ENCODE measurements around the gene CSF1.

The CSF1 gene

GRCh38 chr1:109882288-109883245 lies 28.1 kb upstream of the CSF1 start:
- ATAC-seq: no peak

GRCh38 chr1:109883248-109883955 lies 27.2 kb upstream of the CSF1 start:
- ATAC-seq: no peak

DNA sequence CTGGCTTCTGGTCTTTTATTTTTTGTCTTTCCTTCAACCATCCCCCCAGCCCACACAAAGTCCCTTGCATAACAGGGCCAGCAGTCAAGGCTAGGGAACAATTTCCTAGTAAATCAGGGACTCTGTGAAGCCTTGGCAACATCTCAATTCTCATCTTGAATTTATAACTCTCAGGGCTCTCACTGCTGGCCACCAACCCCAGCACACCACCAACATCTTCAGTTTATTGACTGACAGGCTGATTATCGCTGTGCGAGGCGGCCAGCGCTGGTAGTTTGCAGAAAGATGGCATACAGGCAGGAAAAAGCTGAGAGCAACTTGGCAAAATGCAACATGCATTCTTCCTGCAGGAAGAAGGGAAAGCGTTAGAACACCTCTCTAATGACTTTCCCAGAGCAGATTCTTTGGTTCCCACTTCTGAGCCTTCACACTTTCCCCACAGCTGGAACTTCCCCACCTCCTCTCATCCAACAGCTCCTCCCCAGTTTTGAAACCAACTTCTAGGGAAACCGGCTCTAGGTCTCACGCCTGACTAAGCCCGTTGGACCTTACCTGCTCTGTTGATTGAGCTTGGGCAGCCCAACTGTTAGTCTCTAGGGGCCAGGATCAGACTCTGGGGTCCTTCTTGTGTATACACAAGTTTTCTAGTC lies 26.3 kb upstream of the CSF1 start:
- ATAC-seq: no peak

GRCh38 chr1:109885589-109885988 lies 25.1 kb upstream of the CSF1 start:
- ATAC-seq: no peak

DNA sequence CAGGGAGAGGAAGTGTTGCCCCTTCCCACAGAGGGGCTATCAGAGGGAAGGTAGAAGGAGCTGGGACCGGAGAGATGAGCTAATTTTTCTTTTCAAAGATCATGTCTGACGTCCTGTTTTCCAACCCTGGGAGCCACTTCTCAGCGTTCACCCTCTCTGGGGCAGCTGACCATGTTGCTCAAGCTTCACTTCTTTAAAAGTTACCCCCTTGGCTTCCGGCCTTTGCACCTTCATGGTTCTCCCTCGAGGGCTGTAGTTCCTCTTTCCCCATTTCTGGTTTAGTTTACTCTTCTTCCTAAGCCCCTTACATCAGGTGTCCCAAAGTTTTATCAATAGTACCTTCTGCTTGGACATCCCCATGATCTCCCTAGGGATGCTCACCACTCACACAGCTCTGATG lies 23.8 kb upstream of the CSF1 start:
- ATAC-seq: no peak

- ATAC-seq: no peak
These were observed 23.4 kb upstream of the CSF1 start for GRCh38 chr1:109887271-109887670.

- ATAC-seq: no peak
These were observed 22.8 kb upstream of the CSF1 start for GRCh38 chr1:109887884-109888283.

DNA sequence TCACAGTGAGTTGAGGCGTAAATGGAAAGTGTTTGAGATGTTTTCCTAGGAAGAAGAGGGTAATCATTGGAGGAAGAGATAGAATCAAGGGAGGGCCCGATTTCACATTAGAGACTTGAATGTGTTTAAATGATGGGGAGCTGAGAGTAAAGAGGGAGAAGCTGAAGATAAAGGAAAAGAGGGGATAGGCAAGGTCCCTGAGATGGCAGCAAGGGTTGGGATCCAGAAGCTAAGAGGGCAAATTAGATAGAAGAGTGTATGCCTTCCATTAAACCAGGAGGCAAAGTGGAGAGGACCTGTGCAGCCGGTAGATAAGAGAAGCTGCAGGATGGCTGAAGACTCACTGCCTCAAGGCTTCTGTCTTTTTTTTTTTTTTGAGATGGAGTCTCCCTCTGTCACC lies 21.6 kb upstream of the CSF1 start:
- no peak for ATAC-seq

- peak; percentile 91 to 94 for ATAC-seq
These were observed 20.3 kb upstream of the CSF1 start for GRCh38 chr1:109890115-109890953.

- no peak for ATAC-seq
These were observed 18.7 kb upstream of the CSF1 start for GRCh38 chr1:109891930-109892329.

DNA sequence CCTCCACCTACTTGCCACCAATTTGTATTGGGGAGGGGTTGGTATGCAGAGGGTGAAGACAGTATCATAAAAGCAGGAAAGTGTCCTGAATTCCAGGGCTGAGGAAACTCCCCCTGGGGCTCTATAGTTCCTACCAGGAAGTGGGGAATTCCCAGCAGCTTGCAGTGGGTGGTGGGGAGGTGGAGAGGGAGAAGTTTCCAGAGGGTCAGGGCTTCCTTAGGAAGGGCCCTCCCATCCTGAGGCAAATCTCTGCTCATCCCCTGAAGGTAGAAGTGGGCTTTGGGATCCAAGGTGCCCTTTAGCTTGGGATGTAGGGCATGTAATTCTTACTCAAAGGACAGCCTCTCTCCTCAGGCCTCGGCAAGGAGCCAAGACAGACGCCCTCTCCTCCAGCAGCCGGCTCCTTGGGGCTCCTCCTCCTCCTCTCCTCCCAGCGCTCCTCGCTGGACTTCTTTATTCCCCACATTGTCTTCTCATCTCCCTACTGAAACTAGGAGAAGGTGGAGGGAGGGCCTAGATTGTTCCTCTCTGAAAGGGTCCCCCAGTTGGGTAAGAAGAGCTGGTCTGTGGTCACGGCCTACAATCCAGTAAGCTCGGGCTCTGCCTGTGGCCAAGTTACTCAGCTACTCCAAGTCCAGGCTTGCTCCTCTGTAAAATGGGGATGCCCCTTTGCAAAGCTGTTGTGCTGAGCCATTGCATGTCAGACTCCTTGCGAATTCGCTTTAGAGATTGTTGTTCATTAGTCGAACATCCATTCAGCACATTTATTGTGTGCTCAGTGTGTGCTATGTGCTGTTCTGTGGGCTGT lies 17.9 kb upstream of the CSF1 start:
- no peak for ATAC-seq

DNA sequence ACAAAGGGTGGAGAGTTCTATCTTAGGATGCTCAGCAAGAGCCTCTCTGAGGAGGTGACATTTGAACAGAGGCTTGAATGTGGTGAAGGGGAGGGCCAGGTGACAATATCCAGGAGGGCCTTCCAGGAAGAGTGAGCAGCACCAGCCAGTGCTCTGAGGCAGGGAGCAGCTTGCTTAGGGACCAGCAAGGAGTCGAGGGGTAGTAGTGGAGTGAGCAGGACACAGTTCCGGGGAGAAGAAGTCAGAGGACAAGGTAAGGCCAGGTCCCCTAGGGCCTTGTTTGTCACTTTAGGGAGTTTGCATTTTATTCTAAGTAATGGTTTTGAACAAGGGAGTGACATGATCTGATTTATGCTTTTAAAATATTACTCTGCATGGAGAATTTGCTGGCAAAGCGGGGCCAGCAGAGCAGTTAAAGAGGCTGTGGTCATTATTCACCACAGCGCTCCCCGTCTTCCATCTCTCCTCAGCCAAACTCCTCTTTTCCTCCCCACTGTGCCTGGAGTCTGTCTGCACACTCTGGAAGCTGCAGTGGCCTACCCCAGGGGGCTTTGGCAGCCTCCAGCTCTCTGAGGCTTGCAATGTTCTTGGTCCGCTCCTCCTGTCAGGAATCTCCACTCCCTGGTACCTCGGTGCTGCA lies 17.0 kb upstream of the CSF1 start:
- ATAC-seq: no peak

DNA sequence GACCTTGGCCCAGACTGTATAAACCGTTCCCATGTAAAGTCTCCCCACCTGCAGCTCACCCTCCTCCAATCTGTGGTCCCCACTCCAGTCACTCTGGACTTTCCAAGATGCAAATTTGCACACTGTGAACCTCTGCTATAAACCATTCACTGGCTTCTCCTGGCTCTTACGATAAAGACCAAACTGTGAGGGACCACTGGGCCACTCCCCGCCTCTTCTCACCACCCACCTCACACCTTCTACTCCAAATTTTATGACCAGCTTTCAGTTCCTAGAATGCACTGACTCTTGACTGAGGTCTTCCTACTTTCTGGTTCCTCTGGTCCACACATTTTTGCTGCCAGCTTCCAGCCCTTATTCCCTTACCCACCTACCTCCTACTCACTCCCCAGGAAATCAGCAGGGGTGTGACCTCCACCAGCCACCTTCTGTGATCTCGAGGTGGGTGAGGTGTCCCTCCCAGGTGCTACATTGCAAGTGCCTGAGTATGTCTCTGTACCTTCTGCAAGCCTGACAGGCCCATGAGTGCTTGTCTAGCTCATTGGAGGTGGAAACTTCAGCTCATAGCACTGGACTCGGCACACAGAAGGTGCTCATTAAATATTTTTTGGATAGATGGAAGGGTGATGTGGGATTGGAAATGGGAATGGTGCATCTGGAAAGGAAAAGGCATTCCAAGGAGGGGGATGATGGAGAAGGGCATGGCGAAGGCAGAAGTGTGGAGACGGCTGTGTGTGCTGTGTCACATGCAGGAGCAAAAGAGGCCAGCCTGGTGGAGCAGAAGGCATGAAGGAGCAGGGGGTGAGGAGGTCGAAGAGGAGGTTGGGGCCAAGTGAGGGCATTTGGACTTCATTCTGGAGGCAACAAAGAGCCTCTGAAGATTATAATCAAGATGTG lies 15.6 kb upstream of the CSF1 start:
- peak in 1 of 2 donors; percentile 11 for ATAC-seq

DNA sequence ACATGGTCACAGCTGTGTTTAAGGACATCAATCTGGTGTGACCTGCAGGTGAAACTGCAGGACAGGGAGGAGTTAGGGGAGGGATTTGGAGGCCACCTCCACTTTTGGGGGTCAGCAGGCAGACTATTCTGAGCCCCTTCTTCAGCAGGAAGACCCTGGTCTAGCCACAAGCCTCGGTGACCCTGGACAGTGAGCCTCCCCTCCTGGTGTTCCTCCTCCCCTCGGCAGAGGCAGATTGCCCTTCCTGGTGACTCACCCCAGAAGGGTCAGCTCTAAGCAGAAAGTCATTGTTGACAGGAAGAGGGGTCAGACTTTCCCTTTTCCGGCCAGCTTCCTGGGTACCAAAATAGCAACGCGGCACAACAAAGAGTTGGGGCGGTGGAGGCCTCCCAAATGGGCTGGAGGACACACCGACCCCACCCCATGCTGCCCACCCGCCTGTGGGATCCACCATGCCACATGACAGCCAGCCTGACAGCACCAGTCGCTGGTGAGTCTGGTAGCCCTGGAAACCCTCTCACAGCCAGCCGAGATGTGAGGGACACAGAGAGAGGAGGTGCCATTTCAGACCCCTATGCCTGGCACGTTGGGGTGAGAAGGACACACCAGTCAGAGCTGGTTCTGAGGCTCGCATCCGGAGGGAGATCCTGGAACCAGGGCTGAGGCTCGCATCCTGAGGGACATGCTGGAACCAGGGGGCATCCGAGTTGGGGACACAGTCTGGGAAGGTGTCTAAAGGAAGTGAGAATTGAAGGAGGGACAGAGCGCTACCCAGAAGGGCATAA lies 14.7 kb upstream of the CSF1 start:
- ATAC-seq: peak in 1 of 2 donors; percentile 6

DNA sequence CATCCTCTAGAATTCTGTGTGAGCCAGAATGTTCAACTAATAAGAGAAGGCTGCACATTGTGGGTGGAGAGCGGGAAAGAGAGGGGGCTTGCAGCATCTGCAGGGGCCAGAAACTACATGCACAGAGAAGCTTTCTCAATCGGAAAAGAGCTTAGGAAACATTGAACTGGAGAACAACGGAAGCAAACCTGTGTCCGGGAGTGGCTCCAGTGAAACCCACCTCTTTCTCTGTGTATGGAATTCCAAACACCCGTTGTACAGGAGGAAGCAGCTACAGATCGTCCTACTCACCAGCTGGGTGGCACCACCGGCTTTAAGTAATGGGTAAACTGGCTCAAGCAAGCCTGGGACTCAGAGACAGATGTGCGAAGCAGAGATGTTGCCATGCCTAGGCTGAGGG lies 14.0 kb upstream of the CSF1 start:
- ATAC-seq: no peak

GRCh38 chr1:109897259-109897955 lies 13.2 kb upstream of the CSF1 start:
- ATAC-seq: no peak

DNA sequence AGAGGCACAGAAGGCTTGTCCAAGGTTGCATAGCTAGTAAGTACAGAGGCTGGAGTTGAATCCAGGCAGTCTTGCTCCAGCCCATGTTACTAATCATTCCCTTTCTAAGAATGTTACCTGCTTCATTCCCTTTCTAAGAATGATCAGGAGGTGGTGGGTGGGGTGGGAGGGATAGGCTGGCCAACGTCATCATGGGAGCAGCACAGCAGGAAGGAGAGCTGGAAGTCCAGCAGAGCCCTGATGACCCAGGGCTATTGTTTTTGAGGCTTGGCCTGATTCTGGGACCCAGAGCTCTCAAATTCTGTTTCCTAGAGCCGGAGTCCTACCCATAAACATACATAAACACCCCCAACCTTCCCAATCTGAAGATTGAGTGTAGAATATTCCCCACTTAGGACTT lies 11.8 kb upstream of the CSF1 start:
- ATAC-seq: no peak

- no peak for ATAC-seq
These were observed 9.5 kb upstream of the CSF1 start for GRCh38 chr1:109901141-109901523.

All from activated CD4-positive, CD25-positive, alpha-beta regulatory T cell treated with anti-CD3 and anti-CD28 coated beads, Interleukin-2, amount 50 U/mL, for 24 hours (primary cell).